C4-2B (cell line): Measurements from ENCODE around the gene TTC23.

ENCODE experiments used
- ZFX ChIP-seq: fragments of 450-650 bp; IDR thresholded peaks from 2 replicates; pipeline ENCODE4 v1.6.1; 2017
- TF ChIP-seq, protein P1 (sequence below): fragments of 450-650 bp; conservative IDR thresholded peaks from 2 replicates; pipeline ENCODE4 v1.5.1; 2017; ENCODE audit warnings: mild to moderate bottlenecking

- TF ChIP-seq, protein P1, sequence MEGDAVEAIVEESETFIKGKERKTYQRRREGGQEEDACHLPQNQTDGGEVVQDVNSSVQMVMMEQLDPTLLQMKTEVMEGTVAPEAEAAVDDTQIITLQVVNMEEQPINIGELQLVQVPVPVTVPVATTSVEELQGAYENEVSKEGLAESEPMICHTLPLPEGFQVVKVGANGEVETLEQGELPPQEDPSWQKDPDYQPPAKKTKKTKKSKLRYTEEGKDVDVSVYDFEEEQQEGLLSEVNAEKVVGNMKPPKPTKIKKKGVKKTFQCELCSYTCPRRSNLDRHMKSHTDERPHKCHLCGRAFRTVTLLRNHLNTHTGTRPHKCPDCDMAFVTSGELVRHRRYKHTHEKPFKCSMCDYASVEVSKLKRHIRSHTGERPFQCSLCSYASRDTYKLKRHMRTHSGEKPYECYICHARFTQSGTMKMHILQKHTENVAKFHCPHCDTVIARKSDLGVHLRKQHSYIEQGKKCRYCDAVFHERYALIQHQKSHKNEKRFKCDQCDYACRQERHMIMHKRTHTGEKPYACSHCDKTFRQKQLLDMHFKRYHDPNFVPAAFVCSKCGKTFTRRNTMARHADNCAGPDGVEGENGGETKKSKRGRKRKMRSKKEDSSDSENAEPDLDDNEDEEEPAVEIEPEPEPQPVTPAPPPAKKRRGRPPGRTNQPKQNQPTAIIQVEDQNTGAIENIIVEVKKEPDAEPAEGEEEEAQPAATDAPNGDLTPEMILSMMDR, result no peak
- no peak for TF ChIP-seq ZFX
Observed at GRCh38 chr15:99282586-99282985, 33.2 kb upstream of the TTC23 start.
